Nephron progenitor cell (in vitro differentiated cells): ENCODE data around the gene CYBC1.
A peak's percentile ranks its signal among the peaks of the same experiment; 100 is the strongest.

Experiments
- DNase-seq: peaks from one replicate; pipeline ENCODE4 v3.0.0; 2021
- H3K27ac Mint-ChIP-seq: 2 replicates; pipeline ENCODE4 v1.8.0; 2021; ENCODE audit warnings: mild to moderate bottlenecking, moderate library complexity, mixed read lengths
- H3K27me3 Mint-ChIP-seq: 2 replicates; pipeline ENCODE4 v1.8.0; 2021; ENCODE audit warnings: mild to moderate bottlenecking, low read depth, mixed read lengths; ENCODE audit not compliant: poor library complexity
- H3K36me3 Mint-ChIP-seq: 2 replicates; pipeline ENCODE4 v1.8.0; 2021; ENCODE audit warnings: low read depth, mixed read lengths
- H3K4me1 Mint-ChIP-seq: 2 replicates; pipeline ENCODE4 v1.8.0; 2021; ENCODE audit warnings: mixed read lengths
- H3K4me3 Mint-ChIP-seq: 2 replicates; pipeline ENCODE4 v1.8.0; 2021; ENCODE audit warnings: mild to moderate bottlenecking, moderate library complexity, mixed read lengths
- H3K9me3 Mint-ChIP-seq: 2 replicates; pipeline ENCODE4 v1.8.0; 2021; ENCODE audit warnings: mild to moderate bottlenecking, moderate library complexity, mixed read lengths
- CTCF ChIP-seq: fragments of 200-600 bp; sonication (generic); IDR thresholded peaks from 2 replicates; pipeline ENCODE4 v1.5.0; 2021; ENCODE audit warnings: antibody characterized with exemption

Gene CYBC1

GRCh38 chr17:82474223-82475010 lies 23.9 kb upstream of the CYBC1 start:
- no peak for TF ChIP-seq CTCF
- DNase-seq = no peak
- H3K4me3 Mint-ChIP-seq = no peak overlapping the region
- H3K4me1 Mint-ChIP-seq = peaks cover 5% of the 10 kb centered on the region
- peak overlapping the region; percentile 72 for H3K27ac Mint-ChIP-seq
- H3K27me3 Mint-ChIP-seq = peaks cover 2% of the 10 kb centered on the region
- H3K9me3 Mint-ChIP-seq = peaks cover 3% of the 10 kb centered on the region
- peaks cover 61% of the 10 kb centered on the region for H3K36me3 Mint-ChIP-seq

GRCh38 chr17:82470065-82470464 lies 19.5 kb upstream of the CYBC1 start:
- Mint-ChIP-seq H3K9me3 (peaks cover 3% of the 10 kb centered on the region), H3K36me3 (peaks cover 68% of the 10 kb centered on the region), H3K4me1 (peaks cover 4% of the 10 kb centered on the region), H3K4me3 (no peak overlapping the region), H3K27me3 (peaks cover 2% of the 10 kb centered on the region), H3K27ac (no peak overlapping the region)
- DNase-seq = no peak
- TF ChIP-seq CTCF = no peak

GRCh38 chr17:82468692-82469091 lies 18.1 kb upstream of the CYBC1 start:
- H3K4me1 Mint-ChIP-seq = no peaks in the 10 kb centered on the region
- TF ChIP-seq CTCF = no peak
- peaks cover 2% of the 10 kb centered on the region for H3K27me3 Mint-ChIP-seq
- H3K27ac Mint-ChIP-seq = peak overlapping the region; percentile 24
- H3K9me3 Mint-ChIP-seq = peaks cover 3% of the 10 kb centered on the region
- no peak for DNase-seq
- H3K36me3 Mint-ChIP-seq = peaks cover 72% of the 10 kb centered on the region
- no peak overlapping the region for H3K4me3 Mint-ChIP-seq

- Mint-ChIP-seq H3K27ac (no peak overlapping the region), H3K36me3 (peaks cover 79% of the 10 kb centered on the region), H3K4me3 (no peak overlapping the region)
These were observed 14.6 kb upstream of the CYBC1 start for GRCh38 chr17:82465023-82465603.

GRCh38 chr17:82464567-82464929 lies 14.0 kb upstream of the CYBC1 start:
- H3K27ac Mint-ChIP-seq = no peak overlapping the region
- no peaks in the 10 kb centered on the region for H3K9me3 Mint-ChIP-seq
- H3K36me3 Mint-ChIP-seq = peaks cover 79% of the 10 kb centered on the region
- no peaks in the 10 kb centered on the region for H3K27me3 Mint-ChIP-seq
- DNase-seq = no peak
- H3K4me1 Mint-ChIP-seq = peaks cover 28% of the 10 kb centered on the region
- H3K4me3 Mint-ChIP-seq = no peak overlapping the region
- TF ChIP-seq CTCF = no peak

More at GRCh38 chr17:82465023-82465603, 14.6 kb upstream of the CYBC1 start:
- Mint-ChIP-seq H3K27me3 (no peaks in the 10 kb centered on the region), H3K9me3 (peaks cover 2% of the 10 kb centered on the region), H3K4me1 (peaks cover 24% of the 10 kb centered on the region)
- TF ChIP-seq CTCF = no peak
- DNase-seq = no peak
